Stimulated activated CD4-positive, alpha-beta T cell treated with anti-CD3 and anti-CD28 coated beads, Interleukin-4, amount 100 ng/mL, for 48 hours (primary cell): ENCODE data around the gene CUEDC2.
A peak's percentile ranks its signal among the peaks of the same experiment; 100 is the strongest.

Source experiments
- DNase-seq, 2 donors: peaks; one replicate each; pipeline ENCODE4 v3.0.0-alpha.2; 2020; ENCODE audit warnings: low read depth in 2 of 2

Gene CUEDC2, protein sequence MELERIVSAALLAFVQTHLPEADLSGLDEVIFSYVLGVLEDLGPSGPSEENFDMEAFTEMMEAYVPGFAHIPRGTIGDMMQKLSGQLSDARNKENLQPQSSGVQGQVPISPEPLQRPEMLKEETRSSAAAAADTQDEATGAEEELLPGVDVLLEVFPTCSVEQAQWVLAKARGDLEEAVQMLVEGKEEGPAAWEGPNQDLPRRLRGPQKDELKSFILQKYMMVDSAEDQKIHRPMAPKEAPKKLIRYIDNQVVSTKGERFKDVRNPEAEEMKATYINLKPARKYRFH

DNA sequence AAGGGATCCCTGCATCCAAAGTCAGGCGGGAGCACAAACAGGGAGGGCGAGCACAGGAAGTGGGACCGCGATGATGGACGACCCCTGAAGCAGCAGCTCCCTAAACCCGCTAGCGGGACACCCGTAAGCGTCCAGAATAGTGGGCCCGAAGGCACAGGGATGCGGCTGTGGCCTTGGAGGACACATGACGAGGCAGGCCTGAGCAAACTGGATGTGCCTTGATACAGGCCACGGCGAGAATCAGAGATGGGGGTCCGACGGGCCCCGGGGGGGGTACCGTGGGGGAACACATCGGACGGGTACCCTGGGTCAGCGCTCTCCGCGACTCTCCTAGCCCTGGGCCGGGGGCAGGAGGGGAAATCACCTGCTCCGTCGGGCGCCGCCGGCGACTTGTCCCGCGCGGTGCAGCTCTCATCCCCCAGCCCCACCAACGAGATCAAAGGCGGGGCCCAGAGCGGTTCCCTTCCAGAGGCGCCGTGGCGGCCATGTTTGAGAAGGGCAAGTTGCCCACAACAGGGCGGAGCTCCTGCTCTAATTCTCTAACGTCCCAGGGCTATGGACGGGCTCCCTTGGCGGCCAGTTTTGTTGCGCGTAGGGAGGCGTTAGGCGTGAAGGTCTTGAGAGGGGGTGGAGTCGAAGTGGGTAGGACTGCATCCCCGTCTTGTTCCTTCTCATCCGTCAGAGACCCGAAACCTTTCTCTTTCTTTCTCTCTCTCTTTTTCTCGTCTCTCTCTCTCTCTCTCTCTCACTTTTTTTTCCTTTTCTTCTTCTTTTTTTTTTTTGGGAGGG is at the start of gene CUEDC2:
Gene CUEDC2, minus strand, starts transcription at position 413 of the 789 bp plus-strand sequence. CDS start 7,386 bp downstream, outside the sequence.
- DNase-seq = peak; percentile 96 to 99

GRCh38 chr10:102480396-102480795 is 48.0 kb upstream of the CUEDC2 start:
- no peak for DNase-seq

DNA sequence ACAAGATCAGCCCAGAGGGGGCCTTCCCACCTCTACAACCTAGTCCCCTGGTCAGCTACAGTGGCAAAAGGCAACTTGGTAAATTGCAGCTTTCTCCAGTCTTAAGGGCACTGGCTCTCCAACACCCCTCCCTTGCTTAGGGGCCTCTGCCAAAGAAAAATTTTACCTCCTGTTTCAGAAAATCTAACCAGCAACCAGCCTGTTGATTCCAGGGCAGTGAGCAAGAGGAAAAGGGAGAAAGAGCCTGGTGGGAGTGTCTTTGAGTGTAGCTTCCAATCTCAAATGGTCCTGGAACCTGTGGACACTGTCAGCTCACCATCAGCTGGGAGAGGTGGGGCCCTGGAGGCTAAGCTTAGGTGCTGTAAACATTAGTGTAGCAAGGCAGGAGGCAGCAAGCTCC is 47.3 kb upstream of the CUEDC2 start:
- DNase-seq = no peak

- DNase-seq = no peak
Measured at GRCh38 chr10:102476466-102477141, 44.2 kb upstream of the CUEDC2 start.

DNA sequence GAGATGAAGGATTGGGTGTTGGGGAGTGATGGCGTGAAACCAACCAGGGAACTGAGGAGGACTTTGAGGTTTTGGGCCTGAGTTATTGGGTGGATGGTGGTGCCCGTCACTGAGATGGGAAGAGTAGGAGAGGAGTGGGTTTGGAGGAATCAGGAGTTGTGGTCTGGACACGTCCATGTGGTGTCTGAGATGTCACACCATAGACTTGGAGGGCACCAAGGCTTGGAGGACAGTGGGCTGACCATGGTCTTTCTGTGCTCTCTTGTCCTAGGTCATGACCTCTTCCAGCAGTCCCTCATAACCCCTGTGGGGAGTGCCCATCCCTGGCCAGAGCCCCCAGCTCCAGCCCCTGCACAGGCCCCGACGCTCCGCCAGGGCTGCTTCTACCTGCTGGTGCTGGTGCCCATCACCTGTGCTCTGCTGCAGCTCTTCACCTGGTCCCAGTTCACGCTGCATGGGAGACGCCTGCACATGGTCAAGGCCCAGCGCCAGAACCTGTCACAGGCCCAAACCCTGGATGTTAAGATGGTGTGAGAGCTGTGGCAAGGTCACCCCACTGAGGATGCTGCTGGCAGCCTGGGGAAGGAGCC is 43.2 kb upstream of the CUEDC2 start:
- no peak for DNase-seq

DNA sequence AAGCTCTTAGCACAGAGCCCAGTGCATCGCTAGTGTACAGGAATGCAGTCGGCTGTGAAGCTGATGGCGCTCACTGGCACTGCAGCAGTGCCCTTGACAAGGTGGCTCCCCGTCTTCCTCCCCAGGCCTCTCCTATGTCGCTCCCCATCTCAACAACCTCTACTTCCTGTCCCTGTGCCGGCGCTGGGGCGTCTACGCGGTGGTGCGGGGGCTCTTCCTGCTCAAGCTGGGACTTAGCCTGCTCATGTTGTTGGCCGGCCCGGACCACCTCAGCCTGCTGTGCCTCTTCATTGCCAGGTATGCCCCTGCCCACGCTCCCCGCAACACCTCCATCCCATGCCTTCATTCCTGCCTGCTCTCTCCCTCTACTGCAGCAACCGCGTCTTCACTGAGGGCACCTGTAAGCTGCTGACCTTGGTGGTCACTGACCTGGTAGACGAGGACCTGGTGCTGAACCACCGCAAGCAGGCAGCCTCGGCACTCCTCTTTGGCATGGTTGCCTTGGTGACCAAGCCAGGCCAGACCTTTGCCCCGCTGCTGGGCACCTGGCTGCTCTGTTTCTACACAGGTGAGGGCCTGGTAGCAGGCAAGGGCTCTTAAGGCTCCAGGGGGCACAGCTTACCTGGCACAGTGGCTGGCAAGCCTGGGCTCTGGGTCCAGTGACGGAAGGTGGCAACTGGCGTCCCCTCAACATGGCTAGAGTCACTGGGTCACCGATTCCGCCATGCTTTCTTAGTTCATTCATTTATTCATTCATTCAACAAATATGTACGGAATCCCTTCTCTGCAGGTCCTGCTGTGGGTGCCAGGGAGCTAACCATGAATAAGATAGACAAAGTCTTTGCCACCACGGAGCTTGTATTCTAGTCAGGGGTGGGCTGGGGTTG is 41.3 kb upstream of the CUEDC2 start:
- DNase-seq = no peak

- DNase-seq = no peak
Measured at GRCh38 chr10:102470579-102471546, 38.5 kb upstream of the CUEDC2 start.

- DNase-seq = no peak
Measured at GRCh38 chr10:102468683-102469082, 36.3 kb upstream of the CUEDC2 start.

DNA sequence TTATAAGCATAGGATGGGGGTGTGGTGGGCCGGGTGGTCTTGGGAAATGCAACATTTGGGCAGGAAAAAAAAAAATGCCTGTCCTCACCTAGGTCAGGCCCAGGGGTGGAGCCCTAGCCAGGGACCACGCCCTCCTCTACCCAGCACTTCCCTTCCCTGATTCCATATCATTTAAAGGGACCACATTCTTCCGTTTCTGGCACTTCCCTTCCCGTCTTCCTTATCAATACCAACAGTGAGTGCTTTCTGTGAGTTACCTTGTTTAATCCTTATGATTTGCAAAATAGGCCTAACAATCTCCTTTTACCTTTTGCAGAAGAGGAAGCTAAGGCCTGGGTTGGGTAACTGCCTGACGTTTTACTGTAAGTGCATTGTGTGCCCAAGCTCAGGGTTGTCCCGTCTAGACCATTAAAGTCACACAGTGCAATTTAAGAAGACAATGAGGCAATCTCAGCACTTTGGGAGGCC is 35.6 kb upstream of the CUEDC2 start:
- no peak for DNase-seq

GRCh38 chr10:102467318-102467717 is 34.9 kb upstream of the CUEDC2 start:
- no peak for DNase-seq

- no peak for DNase-seq
Measured at GRCh38 chr10:102465466-102465865, 33.1 kb upstream of the CUEDC2 start.

DNA sequence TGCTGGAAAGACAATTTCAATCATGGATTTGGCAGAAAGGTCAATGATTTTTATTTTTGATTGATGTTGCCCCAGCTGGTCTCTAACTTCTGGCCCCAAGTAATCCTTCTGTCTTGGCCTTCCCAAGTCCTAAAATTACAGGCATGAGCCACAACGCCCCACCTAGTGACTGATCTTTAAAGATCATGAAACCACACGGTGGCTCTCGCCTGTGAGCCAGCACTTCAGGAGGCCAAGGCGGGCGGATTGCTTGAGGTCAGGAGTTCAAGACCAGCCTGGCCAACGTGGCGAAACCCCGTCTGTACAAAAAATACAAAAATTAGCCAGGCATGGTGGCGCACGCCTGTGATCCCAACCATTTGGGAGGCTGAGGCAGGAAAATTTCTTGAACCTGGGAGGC is 31.6 kb upstream of the CUEDC2 start:
- no peak for DNase-seq

DNA sequence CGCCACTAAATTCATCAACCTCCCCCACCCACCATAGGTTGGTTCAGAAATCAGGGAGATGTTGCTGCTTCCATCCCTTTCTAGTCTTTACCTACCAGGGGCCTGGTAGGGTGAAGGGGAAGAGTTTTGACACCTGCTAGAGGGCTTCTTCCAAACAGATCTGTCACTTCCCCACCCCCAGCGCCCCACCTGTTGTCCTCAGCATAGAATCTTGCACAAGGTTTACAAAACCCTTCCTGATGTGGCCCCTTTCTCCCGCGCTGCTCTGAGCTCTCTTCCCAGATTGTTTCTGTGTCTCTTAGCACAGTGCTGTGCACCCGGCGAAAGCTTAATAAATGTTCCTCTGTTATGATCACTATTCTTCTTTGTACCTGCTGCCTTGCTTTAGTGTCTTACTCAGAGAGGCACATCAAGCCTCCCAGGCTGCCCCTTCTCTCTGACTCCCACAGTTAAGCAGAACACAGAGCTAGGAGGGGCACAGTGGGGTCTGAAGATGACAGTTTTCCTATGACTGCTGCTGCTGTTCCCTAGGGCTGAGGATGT is 30.2 kb upstream of the CUEDC2 start:
- no peak for DNase-seq

- peak; percentile 94 to 95 for DNase-seq
Measured at GRCh38 chr10:102461187-102462054, 29.0 kb upstream of the CUEDC2 start.

DNA sequence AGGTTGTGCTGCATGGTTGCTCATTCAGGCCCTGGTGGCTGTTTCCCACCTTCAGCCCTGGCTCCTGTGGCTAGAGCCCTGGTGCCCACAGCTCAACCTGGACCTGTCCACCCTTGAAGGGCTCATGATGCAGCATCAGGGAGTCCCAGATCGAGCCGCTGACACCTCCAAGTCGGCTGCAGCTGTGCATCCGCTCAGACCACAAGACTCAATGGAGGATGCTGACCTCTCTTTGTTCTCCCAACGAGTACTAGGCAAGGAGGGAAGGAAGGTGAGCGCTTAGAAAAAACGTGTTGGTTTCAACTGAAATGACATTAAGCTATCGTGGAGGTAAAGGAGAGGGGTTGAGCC is 28.4 kb upstream of the CUEDC2 start:
- DNase-seq = no peak

GRCh38 chr10:102458656-102459055 is 26.3 kb upstream of the CUEDC2 start:
- DNase-seq = no peak

GRCh38 chr10:102457591-102458150 is 25.3 kb upstream of the CUEDC2 start:
- no peak for DNase-seq

DNA sequence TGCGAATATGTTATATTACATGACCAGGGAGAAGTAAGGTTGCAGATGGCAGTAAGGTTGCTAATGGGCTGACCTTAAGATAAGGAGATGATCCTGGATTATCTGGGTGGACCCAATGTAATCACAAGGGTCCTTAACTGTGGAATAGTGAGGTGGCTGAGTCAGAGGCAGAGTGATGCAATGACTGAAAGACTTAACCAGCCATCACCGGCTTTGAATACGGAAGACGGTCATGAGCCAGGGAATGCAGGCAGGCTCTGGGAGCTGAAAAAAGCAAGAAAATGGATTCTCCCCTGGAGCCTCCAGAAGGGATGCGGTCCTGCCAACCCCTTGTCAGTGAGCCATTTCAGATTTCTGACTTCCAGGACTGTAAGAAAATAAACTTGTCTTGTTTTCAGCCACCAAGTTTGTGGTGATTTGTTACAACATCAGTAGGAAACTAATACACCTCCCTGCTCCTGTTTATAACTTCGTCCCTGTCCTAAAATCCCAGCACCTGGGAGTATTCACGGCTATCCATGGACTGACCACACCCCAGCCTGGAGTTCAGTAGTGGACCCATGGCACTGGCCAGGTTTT is 23.6 kb upstream of the CUEDC2 start:
- no peak for DNase-seq
